Osteoblast (primary cell): ENCODE data around the gene C2CD4D. TPM values are rescaled to one million over a fixed set of nuclear protein-coding genes. Genes with fewer than 3 reads are reported as not detected.
"Not testable (repeated sequence)": the region's sequence is repeated elsewhere in the genome, so short reads cannot be mapped to it uniquely, and the experiment has no call there.

Experiments used
- DNase-seq: peaks from one replicate; pipeline ENCODE4 v3.0.0; 2011; ENCODE audit warnings: low spot score, mixed read lengths; ENCODE audit not compliant: insufficient read length; ENCODE audit errors: missing footprints
- H2AFZ ChIP-seq: 2 replicates; pipeline ENCODE4 v1.6.0; 2011; ENCODE audit warnings: mild to moderate bottlenecking, low read length
- H3K27ac ChIP-seq: 2 replicates; pipeline ENCODE4 v1.5.1; 2011; ENCODE audit warnings: mild to moderate bottlenecking, low read depth, low read length, moderate library complexity
- H3K27me3 ChIP-seq: 2 replicates; pipeline ENCODE4 v1.6.0; 2012; ENCODE audit warnings: mild to moderate bottlenecking, control low read depth, inconsistent platforms, low read length, moderate library complexity; ENCODE audit not compliant: insufficient read depth
- H3K36me3 ChIP-seq: 2 replicates; pipeline ENCODE4 v1.5.1; 2011; ENCODE audit warnings: mild to moderate bottlenecking, low read length, control low read depth, moderate library complexity; ENCODE audit not compliant: insufficient read depth
- H3K4me1 ChIP-seq: 2 replicates; pipeline ENCODE4 v1.5.1; 2011; ENCODE audit warnings: mild to moderate bottlenecking, low read length, control low read depth, moderate library complexity; ENCODE audit not compliant: insufficient read depth
- H3K4me2 ChIP-seq: 2 replicates; pipeline ENCODE4 v1.6.0; 2011; ENCODE audit warnings: mild to moderate bottlenecking, low read length; ENCODE audit not compliant: insufficient read depth
- H3K4me3 ChIP-seq: fragments of 200-600 bp; sonication (generic); 3 replicates; pipeline ENCODE4 v1.5.1; 2012; ENCODE audit warnings: mild to moderate bottlenecking, low read length, inconsistent platforms; ENCODE audit not compliant: insufficient read depth
- H3K79me2 ChIP-seq: 2 replicates; pipeline ENCODE4 v1.6.0; 2012; ENCODE audit warnings: mild to moderate bottlenecking, low read length, control low read depth, inconsistent platforms; ENCODE audit not compliant: insufficient read depth
- H3K9me3 ChIP-seq: 2 replicates; pipeline ENCODE4 v1.5.1; 2011; ENCODE audit warnings: low read depth, low read length, control low read depth
- H4K20me1 ChIP-seq: 2 replicates; pipeline ENCODE4 v1.6.0; 2012; ENCODE audit warnings: mild to moderate bottlenecking, low read length, control low read depth; ENCODE audit not compliant: insufficient read depth
- total RNA-seq: library from RNA; depleted of rRNA; stranded (reverse); fragments of >200 nt; gene quantifications from 2 replicates; pipeline ENCODE4 v1.2.3, GENCODE V29; 2012
- TF ChIP-seq, protein P1 (sequence below): IDR thresholded peaks from 2 replicates; pipeline ENCODE4 v1.5.1; 2011; ENCODE audit warnings: mild to moderate bottlenecking, low read depth, low read length, moderate library complexity; ENCODE audit errors: extremely low read depth

The C2CD4D gene
- total RNA-seq, 1 donor, result not detected

DNA sequence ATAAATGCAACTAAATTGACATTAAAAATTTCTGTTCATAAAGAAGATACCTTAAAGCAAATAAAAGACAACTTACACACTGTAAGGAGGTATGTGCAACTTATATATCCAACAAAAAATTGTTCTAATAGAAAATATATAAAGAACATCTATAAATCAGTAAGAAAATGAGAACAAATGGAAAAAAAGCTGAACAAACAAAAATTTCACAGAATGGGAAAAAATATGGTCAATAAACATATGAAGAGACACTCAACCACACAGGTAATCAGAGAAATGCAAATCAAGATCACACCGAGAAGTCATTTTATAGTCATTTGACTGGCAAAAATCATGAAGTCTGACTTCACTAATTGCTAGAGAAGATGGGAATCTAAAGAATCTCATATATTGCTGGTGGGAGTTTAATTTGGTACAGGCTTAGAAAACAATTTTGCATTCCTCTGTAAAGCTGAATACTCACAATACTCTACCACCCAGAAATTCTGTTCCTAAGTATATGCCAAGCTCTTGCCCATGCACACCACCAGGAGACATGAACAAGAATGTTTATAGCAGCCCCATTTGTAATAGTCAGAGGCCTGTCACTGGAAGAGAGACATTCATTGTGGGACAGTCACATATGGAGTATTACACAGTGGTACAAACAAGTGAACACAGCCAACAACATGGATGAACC lies 35.9 kb upstream of the C2CD4D start:
- Histone ChIP-seq H4K20me1 (no peaks in the 10 kb centered on the region), H3K9me3 (no peaks in the 10 kb centered on the region), H2AFZ (no peak overlapping the region), H3K79me2 (no peaks in the 10 kb centered on the region), H3K36me3 (peaks cover 9% of the 10 kb centered on the region), H3K27me3 (no peaks in the 10 kb centered on the region), H3K4me1 (no peaks in the 10 kb centered on the region), H3K27ac (no peak overlapping the region), H3K4me2 (no peak overlapping the region), H3K4me3 (no peak overlapping the region)
- TF ChIP-seq, protein P1, sequence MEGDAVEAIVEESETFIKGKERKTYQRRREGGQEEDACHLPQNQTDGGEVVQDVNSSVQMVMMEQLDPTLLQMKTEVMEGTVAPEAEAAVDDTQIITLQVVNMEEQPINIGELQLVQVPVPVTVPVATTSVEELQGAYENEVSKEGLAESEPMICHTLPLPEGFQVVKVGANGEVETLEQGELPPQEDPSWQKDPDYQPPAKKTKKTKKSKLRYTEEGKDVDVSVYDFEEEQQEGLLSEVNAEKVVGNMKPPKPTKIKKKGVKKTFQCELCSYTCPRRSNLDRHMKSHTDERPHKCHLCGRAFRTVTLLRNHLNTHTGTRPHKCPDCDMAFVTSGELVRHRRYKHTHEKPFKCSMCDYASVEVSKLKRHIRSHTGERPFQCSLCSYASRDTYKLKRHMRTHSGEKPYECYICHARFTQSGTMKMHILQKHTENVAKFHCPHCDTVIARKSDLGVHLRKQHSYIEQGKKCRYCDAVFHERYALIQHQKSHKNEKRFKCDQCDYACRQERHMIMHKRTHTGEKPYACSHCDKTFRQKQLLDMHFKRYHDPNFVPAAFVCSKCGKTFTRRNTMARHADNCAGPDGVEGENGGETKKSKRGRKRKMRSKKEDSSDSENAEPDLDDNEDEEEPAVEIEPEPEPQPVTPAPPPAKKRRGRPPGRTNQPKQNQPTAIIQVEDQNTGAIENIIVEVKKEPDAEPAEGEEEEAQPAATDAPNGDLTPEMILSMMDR, result no peak
- DNase-seq, result no peak

GRCh38 chr1:151872776-151873175 lies 33.2 kb upstream of the C2CD4D start:
- not testable (repeated sequence) for H2AFZ ChIP-seq, H3K79me2 ChIP-seq, H3K27me3 ChIP-seq, H3K27ac ChIP-seq, H3K4me3 ChIP-seq, H4K20me1 ChIP-seq, H3K4me1 ChIP-seq, H3K36me3 ChIP-seq, H3K9me3 ChIP-seq, H3K4me2 ChIP-seq, DNase-seq

DNA sequence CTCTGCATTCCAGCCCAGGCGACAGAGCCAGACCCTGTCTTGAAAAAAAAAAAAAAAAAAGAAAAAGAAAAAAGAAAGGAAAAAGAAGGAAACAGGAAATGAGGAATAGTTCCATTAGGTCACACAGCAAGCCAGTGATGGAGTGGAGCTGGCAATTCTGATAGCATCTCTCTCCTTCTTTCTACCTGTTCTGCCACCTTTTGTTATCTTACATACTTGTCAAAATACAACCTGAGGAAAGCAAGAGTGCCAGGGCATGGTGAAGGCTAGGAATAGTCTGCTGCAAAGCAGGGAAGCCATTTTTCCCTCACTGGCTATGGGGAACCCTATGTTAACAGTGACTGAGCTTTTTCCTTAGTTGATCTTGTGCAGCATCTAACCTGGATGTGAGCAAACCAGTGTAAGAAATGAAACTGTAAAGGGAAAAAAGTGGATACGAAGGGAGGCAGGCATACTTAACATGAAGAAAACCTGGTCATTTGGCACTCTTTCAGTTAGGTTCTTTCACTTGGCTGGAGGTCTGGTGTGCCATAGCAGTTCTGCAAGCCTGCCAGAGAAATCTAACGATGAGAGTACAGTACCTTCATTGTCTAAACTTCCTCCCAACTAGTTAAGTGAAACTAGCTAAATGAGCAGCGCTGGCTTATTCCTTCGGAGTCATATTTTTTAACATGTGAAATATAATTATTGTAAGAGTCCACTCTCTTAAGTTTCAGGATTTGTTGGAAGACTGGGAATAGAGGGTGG lies 31.8 kb upstream of the C2CD4D start:
- DNase-seq, result no peak
- H3K4me2 ChIP-seq, result no peak overlapping the region
- no peak overlapping the region for H3K4me3 ChIP-seq
- no peak overlapping the region for H2AFZ ChIP-seq
- H3K4me1 ChIP-seq, result peaks cover 9% of the 10 kb centered on the region
- H4K20me1 ChIP-seq, result no peaks in the 10 kb centered on the region
- peaks cover 9% of the 10 kb centered on the region for H3K36me3 ChIP-seq
- TF ChIP-seq, protein P1, result no peak
- no peaks in the 10 kb centered on the region for H3K79me2 ChIP-seq
- no peaks in the 10 kb centered on the region for H3K9me3 ChIP-seq
- H3K27ac ChIP-seq, result no peak overlapping the region
- H3K27me3 ChIP-seq, result no peaks in the 10 kb centered on the region

GRCh38 chr1:151868486-151868885 lies 28.9 kb upstream of the C2CD4D start:
- DNase-seq, result no peak
- H3K9me3 ChIP-seq, result no peaks in the 10 kb centered on the region
- TF ChIP-seq, protein P1, result no peak
- peak overlapping the region; percentile 67 for H3K27ac ChIP-seq
- no peaks in the 10 kb centered on the region for H3K79me2 ChIP-seq
- peak overlapping the region; percentile 1 for H2AFZ ChIP-seq
- H3K36me3 ChIP-seq, result peaks cover under 1% of the 10 kb centered on the region
- no peak overlapping the region for H3K4me2 ChIP-seq
- H3K4me1 ChIP-seq, result peaks cover 9% of the 10 kb centered on the region
- H4K20me1 ChIP-seq, result no peaks in the 10 kb centered on the region
- H3K27me3 ChIP-seq, result peaks cover 5% of the 10 kb centered on the region
- no peak overlapping the region for H3K4me3 ChIP-seq
